Endothelial cell of umbilical vein (primary cell): ENCODE measurements around the gene CCDC91. TPM values are rescaled to one million over a fixed set of nuclear protein-coding genes. Genes with fewer than 3 reads are reported as not detected.

ENCODE experiments used
- BruUV-seq: library from RNA; stranded (reverse); fragments of 400-500 nt; replicated peaks from 2 replicates; lab custom pipeline; 2021; lab: Mats Ljungman, UMichigan
- CTCF ChIA-PET: fragments of 300-600, 350-600 bp; sonication (Branson Sonifier 250); formaldehyde crosslinking; loops from one replicate; lab custom pipeline; 2021; ENCODE audit warnings: antibody characterized with exemption, inconsistent platforms; lab: Charles Lee
- POLR2A ChIA-PET: fragments of 300-600, 350-600 bp; sonication (Branson Sonifier 250); formaldehyde crosslinking; loops from one replicate; lab custom pipeline; 2021; ENCODE audit warnings: antibody characterized with exemption, inconsistent platforms; lab: Charles Lee
- DNase-seq: peaks from one replicate; pipeline ENCODE4 v3.0.0-alpha.2; 2011; ENCODE audit warnings: low read depth, low spot score
- FAIRE-seq: peaks from 2 replicates; lab custom pipeline; 2011; peaks lifted over from hg19 to GRCh38; lab: Jason Lieb, UNC
- H2AFZ ChIP-seq: 2 replicates; pipeline ENCODE4 v1.6.0; 2012; ENCODE audit warnings: low read depth, low read length, control low read depth, inconsistent platforms
- H3K27ac ChIP-seq: 2 replicates; pipeline ENCODE4 v1.5.1; 2011; ENCODE audit warnings: low read depth, mild to moderate bottlenecking, control low read depth, low read length, moderate library complexity; ENCODE audit not compliant: insufficient read depth
- H3K27me3 ChIP-seq, 2 experiments: 2 replicates each; pipeline versions ENCODE4 v1.6.0 to v1.6.1; 2011; ENCODE audit warnings: low read length in 2 of 2, mixed read lengths in 1 of 2; ENCODE audit not compliant: control insufficient read depth in 2 of 2, insufficient read depth in 2 of 2
- H3K36me3 ChIP-seq, 2 experiments: 2 replicates in 1 of 2; 3 replicates in 1 of 2; pipeline ENCODE4 v1.5.1; 2011; ENCODE audit warnings: low read length in 2 of 2, mild to moderate bottlenecking in 1 of 2, moderate library complexity in 1 of 2; ENCODE audit not compliant: control insufficient read depth in 2 of 2, insufficient read depth in 2 of 2; ENCODE audit errors: extremely low read depth in 1 of 2
- H3K4me1 ChIP-seq: 3 replicates; pipeline ENCODE4 v1.5.1; 2011; ENCODE audit warnings: mild to moderate bottlenecking, low read length; ENCODE audit not compliant: control insufficient read depth, insufficient read depth; ENCODE audit errors: extremely low read depth
- H3K4me2 ChIP-seq: 2 replicates; pipeline ENCODE4 v1.6.1; 2011; ENCODE audit warnings: low read length, control low read depth, mixed read lengths; ENCODE audit not compliant: insufficient read depth
- H3K4me3 ChIP-seq, 3 experiments: fragments of 200-600 bp in 1 of 3; sonication (generic), shearing (Covaris generic) in 1 of 3; replicated peaks in 1 of 3; 2 replicates each; pipeline ENCODE4 v1.5.1; 2011 to 2016; ENCODE audit warnings: control low read depth in 3 of 3, low read length in 3 of 3, mild to moderate bottlenecking in 2 of 3, inconsistent platforms in 1 of 3, low read depth in 1 of 3, moderate library complexity in 1 of 3; ENCODE audit not compliant: insufficient read depth in 1 of 3
- H3K79me2 ChIP-seq: 2 replicates; pipeline ENCODE4 v1.6.0; 2012; ENCODE audit warnings: low read length, inconsistent platforms; ENCODE audit not compliant: control insufficient read depth, insufficient read depth
- H3K9ac ChIP-seq: replicated peaks from 2 replicates; pipeline ENCODE3; 2011; ENCODE audit warnings: low read length, control low read depth; ENCODE audit not compliant: insufficient read depth; ENCODE audit errors: extremely low read depth
- H3K9me1 ChIP-seq: replicated peaks from 3 replicates; pipeline ENCODE4 v1.6.0; 2011; ENCODE audit warnings: mild to moderate bottlenecking, low read length; ENCODE audit not compliant: control insufficient read depth, insufficient read depth; ENCODE audit errors: extremely low read depth
- H3K9me3 ChIP-seq: replicated peaks from 2 replicates; pipeline ENCODE4 v1.5.1; 2012; ENCODE audit warnings: low read length, inconsistent platforms; ENCODE audit not compliant: control insufficient read depth, insufficient read depth
- H4K20me1 ChIP-seq: replicated peaks from 2 replicates; pipeline ENCODE3; 2011; ENCODE audit warnings: mild to moderate bottlenecking, low read length; ENCODE audit not compliant: control insufficient read depth, insufficient read depth; ENCODE audit errors: extremely low read depth
- EZH2 ChIP-seq: IDR thresholded peaks from 2 replicates; pipeline ENCODE4 v1.6.1; 2012; ENCODE audit warnings: borderline replicate concordance, low read depth, mild to moderate bottlenecking, moderate library complexity, low read length, inconsistent platforms; ENCODE audit not compliant: severe bottlenecking
- JUN ChIP-seq: IDR thresholded peaks from 2 replicates; pipeline ENCODE4 v1.6.1; 2011; ENCODE audit warnings: borderline replicate concordance, low read depth; ENCODE audit not compliant: insufficient read length, insufficient read depth
- POLR2AphosphoS5 ChIP-seq: IDR thresholded peaks from 2 replicates; pipeline ENCODE4 v1.6.1; 2012; ENCODE audit warnings: low read depth, mild to moderate bottlenecking, control low read depth, low read length, moderate library complexity; ENCODE audit not compliant: insufficient read depth
- dilution Hi-C: fragments of 300-500 bp; cut with MboI; formaldehyde crosslinking; loops from one replicate; pipeline ENCODE4 v1.15.0; 2019; ENCODE audit warnings: low sequenced_read_pairs; ENCODE audit not compliant: extremely low pct_ligation_motif_present
- intact Hi-C: fragments of 100-400 bp; cut with micrococcal nuclease; formaldehyde crosslinking; loops from one replicate; pipeline ENCODE4 v1.10.0; 2022
- polyA plus RNA-seq, 4 experiments: library from polyadenylated mRNA; depleted of rRNA in 3 of 4; stranded (reverse) in 3 of 4; unstranded in 1 of 4; fragments of >200 nt; gene quantifications; 2 replicates each; pipeline versions ENCODE4 v1.2.1 to v1.2.3, GENCODE V29; 2011 to 2012; ENCODE audit warnings: missing spikeins in 1 of 4
- total RNA-seq: library from RNA; stranded (reverse); gene quantifications from 2 replicates; pipeline ENCODE4 v1.2.3, GENCODE V29; 2021
- TF ChIP-seq, protein P1 (sequence below), 2 donors: IDR thresholded peaks; 1 replicate in 1 of 2; 2 replicates in 1 of 2; pipeline ENCODE4 v1.5.1; 2011; ENCODE audit warnings: low read length in 2 of 2, mild to moderate bottlenecking in 2 of 2, moderate library complexity in 2 of 2, control low read depth in 1 of 2, inconsistent platforms in 1 of 2, low read depth in 1 of 2; ENCODE audit not compliant: insufficient read depth in 1 of 2; ENCODE audit errors: extremely low read depth in 1 of 2

Gene CCDC91
- total and polyA plus RNA-seq, 2 donors (not counting 3 experiments of a cell fraction or from before 2014, with no cell fraction given): 3.8 to 10.5 TPM

DNA sequence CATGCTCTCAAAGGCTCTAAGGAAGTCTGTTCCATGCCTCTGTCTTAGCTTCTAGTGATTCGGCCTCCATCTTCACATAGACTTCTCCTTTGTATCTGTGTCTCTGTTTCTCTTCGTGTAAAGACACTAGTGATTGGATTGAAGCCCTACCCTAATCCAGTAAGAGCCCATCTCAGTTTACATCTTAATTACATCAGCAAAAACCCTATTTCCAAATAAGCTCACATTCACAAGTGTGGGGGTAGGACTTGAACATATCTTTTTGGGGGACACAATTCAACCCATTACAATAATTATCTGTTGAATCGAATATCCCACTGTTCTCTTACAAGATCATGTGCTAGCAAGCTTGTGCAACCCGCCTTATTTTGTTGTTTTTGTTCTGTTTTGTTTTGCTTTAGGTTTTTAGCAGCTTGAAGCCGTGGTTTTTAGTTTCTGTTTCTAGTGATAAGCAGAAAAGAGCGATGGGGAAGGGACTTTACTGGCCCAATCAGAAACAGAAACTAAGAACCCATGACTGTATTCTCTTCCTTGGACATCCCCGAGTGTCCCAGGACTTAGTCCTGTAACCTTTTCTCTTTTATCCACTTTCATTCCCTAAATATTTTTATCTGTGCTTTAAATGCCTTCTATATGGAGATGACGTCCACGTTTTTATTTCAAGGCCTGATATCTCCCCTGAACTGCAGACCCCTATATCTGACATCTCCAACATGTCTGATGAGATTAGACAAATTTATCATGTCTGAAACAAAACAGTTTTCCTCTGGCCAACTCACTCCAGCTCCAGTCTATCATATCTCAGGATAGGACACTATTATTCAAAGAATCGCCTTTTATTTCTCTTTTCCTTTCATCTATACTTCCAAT is 353.0 kb downstream of the CCDC91 start:
- TF ChIP-seq EZH2: no peak
- TF ChIP-seq, protein P1, sequence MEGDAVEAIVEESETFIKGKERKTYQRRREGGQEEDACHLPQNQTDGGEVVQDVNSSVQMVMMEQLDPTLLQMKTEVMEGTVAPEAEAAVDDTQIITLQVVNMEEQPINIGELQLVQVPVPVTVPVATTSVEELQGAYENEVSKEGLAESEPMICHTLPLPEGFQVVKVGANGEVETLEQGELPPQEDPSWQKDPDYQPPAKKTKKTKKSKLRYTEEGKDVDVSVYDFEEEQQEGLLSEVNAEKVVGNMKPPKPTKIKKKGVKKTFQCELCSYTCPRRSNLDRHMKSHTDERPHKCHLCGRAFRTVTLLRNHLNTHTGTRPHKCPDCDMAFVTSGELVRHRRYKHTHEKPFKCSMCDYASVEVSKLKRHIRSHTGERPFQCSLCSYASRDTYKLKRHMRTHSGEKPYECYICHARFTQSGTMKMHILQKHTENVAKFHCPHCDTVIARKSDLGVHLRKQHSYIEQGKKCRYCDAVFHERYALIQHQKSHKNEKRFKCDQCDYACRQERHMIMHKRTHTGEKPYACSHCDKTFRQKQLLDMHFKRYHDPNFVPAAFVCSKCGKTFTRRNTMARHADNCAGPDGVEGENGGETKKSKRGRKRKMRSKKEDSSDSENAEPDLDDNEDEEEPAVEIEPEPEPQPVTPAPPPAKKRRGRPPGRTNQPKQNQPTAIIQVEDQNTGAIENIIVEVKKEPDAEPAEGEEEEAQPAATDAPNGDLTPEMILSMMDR (IDR thresholded peaks at IDR 0.05; ENCODE audit: extremely low read depth in 1 of 2, insufficient read depth in 1 of 2, low read depth in 1 of 2, low read length in 2 of 2): no peak
- no peak for TF ChIP-seq POLR2AphosphoS5
- TF ChIP-seq JUN: no peak
- Histone ChIP-seq H3K4me1 (no peaks in the 10 kb centered on the region), H3K9me3 (no peaks in the 10 kb centered on the region), H4K20me1 (no peaks in the 10 kb centered on the region), H3K27ac (no peak overlapping the region), H3K4me2 (no peak overlapping the region), H3K79me2 (no peaks in the 10 kb centered on the region), H3K4me3 (no peak overlapping the region), H3K36me3 (no peaks in the 10 kb centered on the region), H3K27me3 (no peaks in the 10 kb centered on the region), H3K9ac (no peak overlapping the region), H2AFZ (no peak overlapping the region), H3K9me1 (no peaks in the 10 kb centered on the region)
- ChIA-PET POLR2A (no interaction called here), CTCF (interaction anchor here (0.6 to 1.0 kb wide), 2 partner anchors 11 to 13 kb away, joined by 3 read pairs; no protein-coding TSS in a partner anchor)
- intact Hi-C loops: no loop called here
- no peak for FAIRE-seq
- dilution Hi-C loops: no loop called here
- BruUV-seq: no TSS peak
- DNase-seq: no peak
